HG02840 (cell line): ENCODE results near the gene SDR42E2.
"Not testable (repeated sequence)": the region's sequence is repeated elsewhere in the genome, so short reads cannot be mapped to it uniquely, and the experiment has no call there.

Source experiments
- ATAC-seq: cut with Tn5 transposase; IDR thresholded peaks from one replicate; pipeline ENCODE4 v1.9.1; 2021; ENCODE audit warnings: mild to moderate bottlenecking, moderate library complexity, moderate number of reproducible peaks; ENCODE audit not compliant: unreplicated experiment, low FRiP score

Gene SDR42E2

DNA sequence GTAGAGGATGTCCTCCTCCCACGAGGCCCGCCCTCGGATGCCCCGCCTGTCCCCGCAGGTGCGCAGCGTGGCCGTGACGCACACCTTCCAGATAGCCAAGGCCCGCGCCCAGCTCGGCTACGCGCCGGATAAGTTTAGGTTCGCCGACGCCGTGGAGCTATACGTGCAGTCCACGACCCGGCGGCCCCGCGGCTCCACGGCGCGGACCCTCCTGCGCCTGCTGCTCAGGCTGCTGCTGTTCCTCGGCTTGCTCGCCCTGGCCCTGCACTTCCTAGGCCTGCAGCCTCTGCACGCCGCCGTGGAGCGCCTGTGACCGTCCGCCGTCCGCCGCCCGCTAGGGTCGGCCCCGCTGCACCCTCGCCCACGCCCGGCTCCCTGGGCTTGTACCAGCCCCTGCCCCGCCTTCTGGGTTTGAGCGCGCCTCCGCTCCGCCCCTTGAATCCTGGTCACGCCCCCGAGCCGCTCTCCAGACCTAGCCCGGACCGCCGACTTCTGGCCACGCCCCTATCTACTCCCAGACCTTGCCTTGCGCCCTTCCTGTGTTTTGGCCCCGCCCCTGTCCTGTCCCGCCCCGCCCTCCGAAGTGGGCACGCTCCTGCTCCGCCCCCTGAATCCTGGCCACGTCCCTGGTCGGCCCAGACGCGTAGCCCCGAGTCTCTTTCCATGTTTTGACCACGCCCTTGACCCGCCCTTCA lies 27.9 kb downstream of the SDR42E2 start:
- ATAC-seq = peak; percentile 66

DNA sequence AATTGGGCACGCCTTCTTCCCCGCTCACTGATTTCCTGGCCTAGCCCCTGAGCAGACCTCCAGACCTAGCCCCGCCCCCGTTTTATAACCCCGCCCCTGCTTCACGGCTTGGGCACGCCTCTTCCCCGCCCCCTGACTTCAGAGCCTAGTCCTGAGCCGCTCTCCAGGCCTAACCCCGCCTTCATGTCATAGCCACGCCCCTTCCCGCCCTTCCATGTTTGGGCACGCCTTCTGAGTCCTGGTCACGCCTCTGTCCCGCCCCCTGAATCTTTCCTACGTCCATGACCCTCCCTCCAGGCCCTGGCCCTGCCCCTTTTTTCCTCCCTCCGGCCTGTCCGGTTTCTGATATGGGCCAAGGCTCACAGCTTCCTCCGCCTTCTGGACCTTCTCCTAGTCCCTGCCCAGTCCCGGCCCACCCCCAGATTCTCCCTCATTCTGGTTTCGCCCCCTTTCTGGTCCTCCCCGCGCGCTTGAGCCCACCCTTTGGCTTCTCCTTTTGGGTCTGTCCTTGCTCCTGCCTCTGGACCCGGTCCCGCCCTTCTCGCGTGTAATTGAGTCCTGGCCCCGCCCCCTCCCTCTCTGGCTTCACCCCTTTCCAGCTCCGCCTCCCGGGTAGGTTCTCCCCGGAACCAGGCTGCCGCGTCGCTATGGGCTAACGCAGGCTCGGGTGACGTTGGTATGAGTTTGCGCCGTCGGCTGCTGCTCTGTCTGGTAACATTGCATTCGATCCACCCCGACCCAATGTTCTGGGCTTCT lies 28.6 kb downstream of the SDR42E2 start:
- peak; percentile 44 for ATAC-seq

DNA sequence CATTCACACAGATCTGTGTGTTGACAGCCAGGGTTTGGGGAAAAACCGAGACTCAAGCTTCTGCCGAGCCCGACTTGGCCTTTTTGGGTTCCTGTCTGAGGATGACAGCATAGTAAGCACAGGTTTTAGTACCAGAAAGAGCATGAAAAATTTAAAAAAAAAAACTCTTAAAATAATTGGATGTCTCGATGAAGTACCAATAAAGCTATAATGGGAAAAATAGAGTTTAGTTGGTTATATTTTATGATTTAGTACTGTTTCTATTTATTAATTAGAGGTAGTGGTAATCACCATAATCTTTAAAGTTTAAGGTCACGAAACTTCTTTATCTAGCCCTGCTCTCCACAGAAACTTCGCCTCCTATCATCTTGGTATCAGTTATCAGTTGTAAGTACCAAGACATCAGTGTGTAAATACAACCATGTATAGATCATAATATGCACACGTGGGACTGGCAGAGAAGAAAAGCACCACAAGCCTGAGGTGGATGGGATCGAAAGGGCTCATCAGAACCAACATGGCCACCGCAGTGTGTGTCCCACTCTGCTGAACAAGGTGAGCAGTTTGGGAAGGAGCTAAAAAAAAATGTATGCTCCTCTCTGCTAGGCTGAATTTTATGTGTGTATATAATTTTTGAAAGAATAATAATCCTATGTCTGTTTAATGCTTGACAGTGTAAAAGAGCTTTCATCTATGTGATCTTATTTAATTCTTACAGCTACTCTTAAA lies 29.4 kb downstream of the SDR42E2 start:
- ATAC-seq = no peak

DNA sequence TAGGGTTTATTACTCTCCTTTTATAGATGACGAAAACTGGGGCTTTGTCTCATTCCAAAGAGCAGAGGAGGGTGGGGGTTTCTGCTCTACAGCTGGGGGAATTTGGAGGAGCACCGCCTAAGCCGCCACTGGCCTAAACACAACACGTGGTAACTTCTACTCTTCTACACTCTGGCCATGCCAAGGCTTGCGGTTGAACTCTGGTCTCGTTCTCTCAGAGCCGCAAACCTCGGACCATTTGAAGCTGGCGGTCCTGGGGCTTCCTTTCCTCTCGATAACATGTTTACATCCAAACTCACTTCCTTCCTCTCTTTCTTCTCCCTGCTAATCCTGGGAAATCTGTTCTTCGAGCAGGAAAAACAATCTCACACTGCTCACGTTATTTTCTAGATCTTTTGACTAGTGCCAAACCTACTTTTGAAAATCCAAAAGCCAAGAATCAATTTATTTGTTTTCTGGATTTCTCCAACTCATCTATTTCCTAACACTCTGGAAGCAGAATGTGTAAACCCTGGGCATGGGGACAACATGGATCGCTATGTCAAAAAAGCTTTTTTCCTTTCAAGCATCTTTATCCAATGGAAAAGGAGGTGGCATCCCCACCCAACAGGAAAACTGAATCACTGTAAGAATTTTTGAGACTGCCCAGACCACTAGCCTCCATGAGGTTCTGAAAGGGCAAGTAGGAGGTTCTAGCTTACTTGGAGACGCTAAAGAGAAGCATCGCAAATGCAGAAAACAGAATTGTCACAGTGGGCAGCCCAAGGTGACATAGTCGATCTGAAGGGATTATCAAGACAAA lies 30.2 kb downstream of the SDR42E2 start:
- peak; percentile 18 for ATAC-seq

DNA sequence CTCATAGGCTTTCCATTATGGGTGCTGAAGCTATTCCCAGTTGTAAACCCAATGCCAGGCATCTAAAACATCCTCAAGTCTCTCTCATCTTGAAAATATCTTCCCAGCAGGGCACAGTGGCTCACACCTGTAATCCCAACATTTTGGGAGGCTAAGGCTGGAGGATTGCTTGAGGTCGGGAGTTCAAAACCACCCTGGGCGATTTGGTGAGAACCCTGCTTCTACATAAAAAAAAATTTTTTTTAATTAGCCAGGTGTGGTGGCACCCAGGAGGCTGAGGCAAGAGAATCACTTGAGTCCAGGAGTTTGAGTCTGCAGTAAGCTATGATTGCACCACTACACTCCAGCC lies 30.7 kb downstream of the SDR42E2 start:
- no peak for ATAC-seq

DNA sequence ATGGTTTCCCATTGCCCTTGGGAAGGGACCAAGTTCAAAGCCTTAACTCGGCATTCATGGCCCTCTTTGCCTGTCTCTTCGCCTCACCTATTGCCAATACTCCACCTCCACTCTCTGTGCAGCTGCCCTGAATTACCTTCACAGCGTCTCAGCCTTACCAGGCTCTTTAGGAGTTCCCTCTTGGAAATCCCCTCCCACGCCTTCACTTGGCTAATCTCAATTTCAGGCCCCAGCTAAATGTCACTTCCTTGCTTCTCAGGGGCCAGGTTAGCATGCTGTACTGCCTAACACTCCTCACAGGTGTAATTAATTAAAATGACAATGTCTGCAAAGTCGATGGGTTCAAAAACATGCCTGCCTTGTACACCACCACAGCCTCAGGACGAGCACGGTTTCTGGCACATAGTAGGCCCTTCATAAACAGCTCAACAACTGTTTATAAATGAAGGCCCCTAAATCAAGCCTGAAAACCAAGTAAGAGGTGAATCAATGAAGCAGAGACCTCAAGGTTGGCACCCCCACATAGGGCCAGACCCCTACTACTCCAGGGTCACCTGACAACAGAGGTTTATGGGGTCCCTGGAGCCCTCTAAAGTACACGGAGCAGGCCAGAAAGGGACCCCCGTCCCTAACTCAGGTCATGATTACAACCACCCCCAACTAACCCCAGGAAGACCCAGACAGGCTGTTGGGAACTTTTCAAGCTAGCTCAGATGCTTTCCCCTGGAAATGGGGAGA lies 32.6 kb downstream of the SDR42E2 start:
- ATAC-seq = no peak

DNA sequence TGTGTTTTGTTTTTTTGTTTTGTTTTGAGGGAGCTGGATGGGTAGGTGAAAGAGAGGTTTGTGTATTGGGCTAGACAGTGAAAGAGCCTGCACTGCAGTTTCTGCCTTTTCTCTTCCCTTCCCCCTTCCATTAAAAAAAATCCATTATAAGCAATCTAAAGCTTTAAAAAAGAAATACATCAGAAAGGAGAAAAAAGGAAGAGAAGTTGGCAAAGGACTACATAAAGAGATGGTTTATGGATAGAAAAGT lies 33.1 kb downstream of the SDR42E2 start:
- no peak for ATAC-seq

DNA sequence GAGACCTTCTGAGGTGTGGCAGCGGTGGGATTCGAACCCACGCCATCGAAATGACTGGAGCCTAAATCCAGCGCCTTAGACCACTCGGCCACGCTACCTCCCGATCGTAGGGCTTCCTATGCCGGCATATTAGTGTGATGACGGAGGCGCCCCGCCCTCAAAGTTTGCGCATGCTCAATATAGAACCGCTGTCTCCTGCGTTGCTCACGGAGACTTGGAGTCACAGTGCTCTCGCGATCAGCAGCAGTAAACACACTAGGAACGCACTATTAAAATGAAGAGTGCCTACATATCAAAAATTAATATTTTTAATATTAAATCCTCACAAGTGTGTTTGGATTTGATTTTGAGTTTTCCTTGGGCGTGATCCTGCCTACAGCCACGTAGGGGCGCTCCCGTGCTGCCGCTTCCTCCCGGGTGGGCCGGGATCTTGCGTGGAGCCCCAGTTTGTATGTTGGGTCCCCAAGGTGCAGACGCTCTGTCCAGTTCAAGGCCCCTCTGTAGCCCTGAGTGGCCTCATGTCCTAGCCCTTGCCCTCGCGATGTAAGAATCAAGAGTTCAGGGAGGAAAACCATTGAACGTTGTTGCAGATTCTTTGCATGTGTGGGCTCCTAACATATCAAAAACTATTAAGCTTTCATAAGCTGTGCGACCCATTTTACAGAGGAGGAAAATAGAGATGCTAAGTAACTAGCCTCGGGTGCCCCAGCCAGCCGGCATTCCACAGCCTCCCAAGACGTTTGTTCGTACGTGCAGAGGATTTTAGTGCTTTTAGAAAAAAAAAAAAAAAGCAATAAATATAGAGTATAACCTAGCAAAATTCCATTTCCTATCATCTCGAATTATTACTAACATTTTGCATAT lies 33.6 kb downstream of the SDR42E2 start:
- ATAC-seq = peak; percentile 39

DNA sequence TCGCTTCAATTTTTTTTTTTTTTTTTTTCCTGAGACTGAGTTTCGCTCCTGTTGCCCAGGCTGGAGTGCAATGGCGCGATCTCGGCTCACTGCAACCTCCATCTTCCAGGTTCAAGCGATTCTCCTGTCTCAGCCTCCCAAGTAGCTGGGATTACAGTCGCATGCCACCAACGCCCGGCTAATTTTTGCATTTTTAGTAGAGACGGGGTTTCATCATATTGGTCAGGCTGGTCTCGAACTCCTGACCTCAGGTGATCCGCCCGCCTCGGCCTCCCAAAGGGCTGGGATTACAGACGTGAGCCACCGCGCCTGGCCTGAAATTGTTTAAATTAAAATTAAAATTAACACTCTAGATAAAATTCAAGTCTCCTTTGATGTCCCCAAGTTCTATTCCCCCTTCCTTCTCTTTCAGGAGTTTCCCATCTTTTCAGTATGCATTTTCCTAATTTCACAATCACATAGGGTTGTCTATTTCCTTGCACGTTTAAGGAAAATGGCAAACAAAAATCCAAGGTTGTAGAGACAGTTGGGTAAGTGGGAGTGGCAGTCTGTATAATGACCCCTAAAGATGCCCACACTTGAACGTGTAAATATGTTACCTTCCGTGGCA lies 34.4 kb downstream of the SDR42E2 start:
- ATAC-seq = not testable (repeated sequence)

DNA sequence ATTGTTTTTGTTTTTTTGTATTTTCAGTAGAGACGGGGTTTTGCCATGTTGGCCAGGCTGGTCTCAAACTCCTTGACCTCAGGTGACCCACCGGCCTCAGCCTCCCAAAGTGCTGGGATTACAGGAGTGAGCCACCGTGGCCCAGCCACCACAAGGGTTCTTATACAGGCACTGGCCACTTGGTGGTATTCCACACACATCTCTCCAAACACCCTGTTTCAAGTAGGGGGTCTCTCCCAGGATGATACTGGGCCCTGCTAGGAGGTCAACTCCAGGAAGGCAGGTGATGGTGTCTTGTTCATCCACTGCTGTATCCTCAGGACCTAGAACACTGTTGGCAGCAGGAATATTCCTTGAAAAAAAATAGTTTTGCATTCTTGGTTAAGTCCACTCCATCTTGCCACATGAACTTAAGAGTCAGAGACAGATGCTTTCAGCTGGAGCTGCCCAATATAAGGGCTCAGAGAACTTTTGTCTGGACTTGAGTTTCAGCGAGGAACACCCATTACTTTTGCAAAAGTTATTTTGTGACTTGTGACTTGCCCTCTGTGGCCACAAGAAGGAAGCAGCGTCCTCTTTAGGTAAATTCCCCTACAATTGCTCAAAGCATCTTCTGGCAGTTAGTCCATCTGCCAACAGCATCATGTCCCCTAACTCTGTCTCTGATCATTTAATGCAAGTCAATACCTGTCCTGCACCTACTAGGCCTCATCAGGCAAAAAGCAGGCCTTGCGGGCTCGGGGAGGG lies 36.4 kb downstream of the SDR42E2 start:
- ATAC-seq = no peak

DNA sequence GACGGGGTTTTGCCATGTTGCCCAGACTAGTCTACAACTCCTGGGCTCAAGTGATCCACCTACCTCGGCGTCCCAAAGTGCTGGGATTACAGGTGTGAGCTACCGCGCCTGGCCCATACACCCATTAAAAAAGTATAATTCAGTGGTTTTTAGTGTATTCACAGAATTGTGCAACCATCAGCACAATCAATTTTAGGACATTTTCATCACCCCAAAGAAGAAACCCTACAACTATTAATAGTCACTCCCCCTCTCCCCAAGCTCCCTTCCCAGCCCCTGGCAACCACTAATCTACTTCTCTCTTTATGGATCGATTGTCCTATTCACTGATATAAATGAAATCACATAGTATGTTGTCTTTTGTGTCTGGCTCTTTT lies 39.9 kb downstream of the SDR42E2 start:
- ATAC-seq = no peak

DNA sequence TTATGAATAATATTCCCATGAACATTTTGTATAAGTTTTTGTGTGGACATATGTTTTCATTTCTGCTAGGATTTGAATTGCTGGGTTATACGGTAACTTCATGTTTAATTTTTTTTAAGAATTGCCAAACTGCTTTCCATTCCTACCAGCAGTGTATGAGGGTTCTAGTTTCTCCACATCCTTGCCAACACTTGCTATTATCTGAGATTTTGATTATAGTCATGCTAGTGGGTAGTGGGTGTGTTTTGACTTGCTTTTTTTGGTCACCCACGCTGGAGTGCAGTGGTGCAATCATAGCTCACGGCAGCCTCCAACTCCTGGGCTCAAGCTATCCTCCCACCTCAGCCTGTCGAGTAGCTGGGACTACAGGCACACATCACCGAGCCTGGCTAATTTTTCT lies 40.8 kb downstream of the SDR42E2 start:
- no peak for ATAC-seq

DNA sequence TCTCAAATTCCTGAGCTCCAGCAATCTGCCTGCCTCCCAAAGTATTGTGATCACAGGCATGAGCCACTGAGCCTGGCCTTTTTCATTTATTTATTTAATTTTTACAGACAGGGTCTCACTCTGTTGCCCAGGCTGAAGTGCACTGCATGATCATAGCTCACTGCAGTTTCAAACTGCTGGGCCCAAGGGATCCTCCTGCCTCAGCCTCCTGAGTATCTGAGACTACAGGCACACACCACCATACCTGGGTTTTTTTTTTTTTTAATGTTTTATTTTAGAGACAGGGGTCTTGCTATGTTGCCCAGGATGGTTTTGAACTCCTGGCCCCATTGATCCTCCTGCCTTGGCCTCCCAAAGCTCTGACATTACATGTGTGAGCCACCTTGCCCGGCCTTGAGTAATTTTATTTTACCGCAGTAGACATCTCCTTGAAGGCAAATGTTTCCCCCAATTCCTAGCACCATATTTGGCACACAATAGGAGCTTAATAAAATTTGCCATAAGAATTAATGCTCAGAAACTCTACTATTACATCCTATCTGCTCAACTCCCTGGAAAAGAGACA lies 41.9 kb downstream of the SDR42E2 start:
- ATAC-seq = no peak

DNA sequence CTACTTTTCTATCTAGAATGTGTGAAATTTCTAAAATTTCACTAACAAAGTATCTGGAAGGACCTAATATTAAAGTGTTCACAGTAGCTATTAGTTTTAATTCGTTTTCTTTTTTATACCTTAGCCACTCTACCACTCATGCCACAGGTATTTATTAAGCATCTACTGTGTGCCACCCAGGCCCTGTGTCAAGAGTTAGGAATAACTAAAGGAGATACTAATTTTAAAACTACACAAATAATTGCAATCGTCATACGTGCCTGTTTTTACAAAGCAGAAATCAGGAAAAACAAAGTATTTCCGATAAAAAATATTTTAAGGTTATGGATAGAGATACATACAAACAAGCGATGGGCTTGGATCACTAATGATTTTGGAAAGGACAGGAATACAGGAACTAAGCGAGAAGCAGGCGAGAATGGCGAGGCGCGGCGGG lies 43.3 kb downstream of the SDR42E2 start:
- no peak for ATAC-seq

DNA sequence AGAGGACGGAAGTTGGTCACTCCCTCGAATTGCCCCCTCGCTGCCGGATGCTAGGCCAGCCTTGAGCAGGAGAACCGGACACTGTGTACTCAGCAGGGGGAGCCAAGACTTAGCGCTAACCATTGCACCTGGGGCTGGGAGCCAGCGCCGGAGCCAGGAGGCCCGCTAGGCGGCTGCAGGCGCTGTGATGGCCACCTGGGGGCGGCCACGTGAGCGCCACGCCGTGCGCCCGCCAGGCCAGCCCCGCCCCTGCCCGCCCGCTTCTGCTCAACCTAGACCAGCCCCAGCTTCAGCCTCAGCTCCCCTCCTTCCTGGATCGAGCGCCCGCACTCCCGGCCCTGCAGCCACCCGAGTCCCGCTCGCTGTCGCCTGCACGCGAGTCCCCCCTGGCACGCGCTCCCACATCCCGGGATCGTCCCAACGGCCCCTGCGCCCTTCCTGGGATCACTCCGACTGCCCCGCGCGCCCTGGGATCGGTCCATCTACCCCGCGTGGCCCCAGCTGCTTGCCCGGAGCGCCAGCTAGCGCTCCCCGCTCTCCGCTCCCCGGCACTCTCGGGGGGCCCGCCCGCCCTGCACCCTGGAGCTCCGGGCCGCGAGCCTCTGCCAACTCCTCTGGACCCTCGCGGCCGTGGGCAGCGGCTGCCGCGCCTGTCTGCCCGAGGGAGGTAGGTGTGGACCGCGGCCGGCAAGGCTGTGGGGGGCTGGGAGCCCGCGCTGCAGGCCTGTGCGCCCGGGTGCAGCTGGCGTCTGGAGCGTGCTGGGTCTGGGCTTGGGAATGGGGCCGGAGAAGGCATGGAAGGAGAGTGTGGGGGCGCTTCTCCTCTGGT lies 43.9 kb downstream of the SDR42E2 start, which contains the start of gene EEF2K:
Gene EEF2K, plus strand, starts transcription at position 266 of the 829 bp plus-strand sequence. CDS start 19,452 bp downstream, outside the sequence.
- peak; percentile 73 for ATAC-seq

DNA sequence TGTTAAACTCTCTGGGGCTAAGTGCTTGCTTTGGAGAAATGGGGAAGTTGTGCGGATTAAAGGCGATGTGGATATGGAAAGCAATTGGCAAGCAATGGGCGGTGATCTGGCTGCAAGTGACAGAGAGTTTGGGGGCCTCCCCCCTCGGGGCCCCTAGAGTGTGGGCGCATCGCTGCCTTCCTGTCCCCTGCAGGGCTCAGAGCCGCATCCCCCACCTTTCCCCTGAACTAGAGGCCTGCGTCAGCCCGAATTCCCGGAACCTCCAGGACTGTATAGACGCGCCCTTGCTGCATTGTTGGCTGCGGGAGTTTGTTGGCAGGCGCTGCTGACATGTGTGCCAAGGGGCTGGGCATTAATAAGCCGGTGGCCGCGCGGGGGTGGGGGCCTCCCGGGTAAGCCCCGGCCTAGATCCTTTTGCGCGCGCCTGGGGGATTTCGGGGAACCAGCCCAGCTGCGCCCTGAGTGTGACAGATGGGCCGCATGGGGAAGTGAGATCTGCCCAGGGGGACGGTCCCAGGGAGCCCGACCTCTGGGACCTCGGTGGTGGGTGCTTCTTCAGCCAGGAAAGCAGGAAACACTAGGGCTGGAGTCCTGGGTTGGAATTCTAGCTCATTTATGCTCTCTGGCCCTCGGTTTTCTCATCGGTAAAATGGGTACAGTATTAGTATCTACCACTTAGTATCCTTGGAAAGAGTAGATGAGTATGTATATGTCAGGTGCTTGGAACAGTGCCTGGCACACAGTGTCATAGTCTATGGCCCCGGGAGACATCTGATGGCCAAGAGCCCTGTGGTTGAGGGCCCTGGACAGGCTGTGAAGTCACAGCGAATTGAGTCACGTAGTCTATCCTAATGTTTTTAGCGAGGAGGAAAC lies 44.8 kb downstream of the SDR42E2 start:
- ATAC-seq = peak; percentile 35
